Measurements from ENCODE around the gene TAF1. TPM values are rescaled to one million over a fixed set of nuclear protein-coding genes. Genes with fewer than 3 reads are reported as not detected.
"Not testable (repeated sequence)": the region's sequence is repeated elsewhere in the genome, so short reads cannot be mapped to it uniquely, and the experiment has no call there.

TAF1 gene
- total RNA-seq, 1 donor = 37.6 TPM

- no peak for DNase-seq (ENCODE audit: low read depth)
- TF ChIP-seq CTCF (IDR thresholded peaks at IDR 0.05; ENCODE audit: insufficient read depth, low read depth, low read length) = no peak
- no peak overlapping the region for H3K4me3 ChIP-seq (ENCODE audit: low read depth, low read length)
Measured at GRCh38 chrX:71510161-71510560, 144.0 kb downstream of the TAF1 start.

DNA sequence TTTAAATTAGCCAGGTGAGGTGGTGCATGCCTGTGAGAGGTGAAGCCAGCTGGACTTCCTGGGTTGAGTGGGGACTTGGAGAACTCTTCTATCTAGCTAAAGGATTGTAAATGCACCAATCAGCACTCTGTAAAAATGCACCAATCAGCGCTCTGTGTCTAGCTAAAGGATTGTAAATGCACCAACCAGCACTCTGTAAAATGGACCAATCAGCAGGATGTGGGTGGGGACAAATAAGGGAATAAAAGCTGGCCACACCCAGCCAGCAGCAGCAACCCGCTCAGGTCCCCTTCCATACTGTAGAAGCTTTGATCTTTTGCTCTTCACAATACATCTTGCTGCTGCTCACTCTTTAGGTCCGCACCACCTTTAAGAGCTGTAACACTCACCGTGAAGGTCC lies 147.6 kb downstream of the TAF1 start:
- not testable (repeated sequence) for DNase-seq (ENCODE audit: low read depth); H3K4me3 ChIP-seq (ENCODE audit: low read depth, low read length)

- DNase-seq (ENCODE audit: low read depth) = no peak
- no peak for TF ChIP-seq CTCF (IDR thresholded peaks at IDR 0.05; ENCODE audit: insufficient read depth, low read depth, low read length)
- H3K4me3 ChIP-seq (ENCODE audit: low read depth, low read length) = no peak overlapping the region
Measured at GRCh38 chrX:71514367-71515037, 148.3 kb downstream of the TAF1 start.

GRCh38 chrX:71515038-71515396 lies 148.9 kb downstream of the TAF1 start:
- no peak for TF ChIP-seq CTCF (IDR thresholded peaks at IDR 0.05; ENCODE audit: insufficient read depth, low read depth, low read length)
- peak; percentile 31 for DNase-seq (ENCODE audit: low read depth)

More at GRCh38 chrX:71515038-71515396, 148.9 kb downstream of the TAF1 start:
- no peak overlapping the region for H3K4me3 ChIP-seq (ENCODE audit: low read depth, low read length)

Small RNAs within 50 kb of the gene (small RNA-seq; reads per million reads assigned to genes)
- gene AL590762.4 = not detected
- not detected for gene RF00019

Other genes starting within 250 kb of the TAF1 start
- gene MED12, start 247.8 kb upstream of the TAF1 start, total RNA-seq = 31.5 and 34.5 TPM in 2 replicates
- gene NLGN3, start 221.5 kb upstream of the TAF1 start, total RNA-seq = 0.32 and 0.43 TPM in 2 replicates
- not detected in 2 replicates for gene GJB1, start 143.1 kb upstream of the TAF1 start, total RNA-seq
- 22.9 and 28.5 TPM in 2 replicates for gene ZMYM3, start 112.2 kb upstream of the TAF1 start, total RNA-seq
- gene NONO, start 82.7 kb upstream of the TAF1 start, total RNA-seq = 355 and 462 TPM in 2 replicates
- gene ITGB1BP2, start 64.6 kb upstream of the TAF1 start, total RNA-seq = 3.5 and 6.5 TPM in 2 replicates
- 124 and 159 TPM in 2 replicates for gene OGT, start 166.7 kb downstream of the TAF1 start, total RNA-seq
- gene GCNA, start 212.1 kb downstream of the TAF1 start, total RNA-seq = 1.6 and 2.6 TPM in 2 replicates

Data from fibroblast of villous mesenchyme (primary cell).